ENCODE measurements around the gene FAM171A1.

FAM171A1 gene

DNA sequence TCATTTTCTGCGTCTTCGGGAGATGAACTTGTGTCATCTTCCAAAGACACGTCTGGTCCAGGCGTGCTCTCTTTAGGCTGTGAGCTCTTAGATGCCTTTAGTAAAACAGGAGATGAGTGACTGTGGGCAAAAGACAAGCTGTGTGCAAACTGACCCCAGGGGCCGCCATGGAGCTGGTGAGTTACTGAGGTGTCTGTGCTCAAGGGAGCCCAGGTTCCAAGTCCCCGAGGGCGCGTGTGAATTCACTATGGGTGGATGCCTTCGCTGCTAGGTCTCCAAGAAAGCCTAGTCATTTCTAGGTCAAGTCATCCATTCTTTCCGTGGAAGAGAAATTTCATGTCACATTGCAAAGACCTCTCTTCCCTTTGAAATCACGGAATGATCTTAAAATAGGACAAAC, 118.7 kb downstream of the FAM171A1 start:
- DNase-seq: peak in 2 of 58 donors; percentile 10 to 21

DNA sequence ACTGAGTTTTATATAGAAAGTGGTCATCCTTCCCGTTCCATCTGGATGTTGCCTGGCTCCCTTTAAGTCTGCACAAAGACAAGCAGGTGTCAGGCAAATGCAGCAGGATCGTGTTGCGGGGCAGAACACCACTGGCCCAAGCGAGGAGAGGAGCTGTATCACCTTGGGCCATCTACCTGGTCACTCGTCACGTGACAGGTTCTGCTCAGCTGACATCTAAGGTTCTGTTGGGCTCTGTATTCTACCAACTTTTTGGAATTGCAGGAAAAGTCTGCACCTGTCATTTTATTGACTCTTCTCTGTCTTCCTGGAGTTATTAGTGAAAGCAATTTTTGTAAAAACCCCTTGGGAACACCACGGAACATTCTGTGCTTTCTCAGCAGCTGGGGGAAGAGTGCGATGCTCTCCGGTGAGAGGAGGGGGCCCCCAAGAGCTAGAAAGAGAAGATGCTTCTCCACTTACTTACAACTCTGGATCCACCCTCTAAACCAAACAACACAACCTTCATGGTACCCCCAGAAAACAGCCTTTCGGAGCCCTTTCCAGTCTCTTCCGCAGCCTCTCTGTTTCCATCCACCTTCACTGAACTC, 119.2 kb downstream of the FAM171A1 start:
- DNase-seq: no peak

DNA sequence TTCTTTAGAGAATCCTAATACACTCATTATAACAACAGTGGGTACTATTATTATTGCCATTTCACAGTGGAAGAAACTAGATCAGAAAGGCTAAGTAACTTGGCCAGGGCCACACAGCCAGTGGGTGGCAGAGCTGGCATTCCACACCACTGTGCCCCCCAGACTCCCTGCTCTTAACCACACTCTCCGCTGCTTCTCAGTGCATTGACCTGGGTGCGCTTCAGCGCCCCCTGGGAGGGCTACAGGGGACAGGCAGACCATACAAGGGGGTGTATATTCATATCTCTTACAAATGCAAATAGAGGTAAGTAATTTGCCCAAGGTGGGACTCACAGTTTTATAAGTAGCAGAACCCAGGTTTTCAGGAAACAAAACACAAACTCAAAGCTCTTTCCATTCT, 125.6 kb downstream of the FAM171A1 start:
- no peak for DNase-seq

DNA sequence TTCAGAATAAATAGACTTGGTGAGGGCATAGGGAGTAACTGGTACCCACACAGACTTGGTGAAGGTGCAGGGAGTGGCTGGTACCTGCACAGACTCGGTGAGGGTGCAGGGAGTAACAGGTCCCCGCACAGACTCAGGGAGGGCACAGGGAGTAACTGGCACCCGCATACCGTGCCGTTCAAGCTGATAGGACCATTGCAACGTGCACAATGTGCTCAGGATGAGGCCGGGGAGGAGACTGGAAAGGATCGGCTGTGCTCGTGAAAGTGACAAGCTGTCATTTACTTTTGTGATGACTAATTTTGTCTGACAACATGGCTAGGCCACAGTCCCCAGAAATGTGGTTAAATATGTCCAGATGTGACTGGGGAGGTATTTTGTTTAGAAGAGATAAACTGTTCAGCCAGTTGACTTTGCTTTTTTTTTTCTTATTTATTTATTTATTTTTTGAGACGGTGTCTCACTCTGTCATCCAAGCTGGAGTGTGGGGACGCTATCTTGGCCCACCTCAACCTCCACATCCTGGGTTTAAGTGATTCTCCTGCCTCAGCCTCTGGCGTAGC, 126.4 kb downstream of the FAM171A1 start:
- no peak for DNase-seq

DNA sequence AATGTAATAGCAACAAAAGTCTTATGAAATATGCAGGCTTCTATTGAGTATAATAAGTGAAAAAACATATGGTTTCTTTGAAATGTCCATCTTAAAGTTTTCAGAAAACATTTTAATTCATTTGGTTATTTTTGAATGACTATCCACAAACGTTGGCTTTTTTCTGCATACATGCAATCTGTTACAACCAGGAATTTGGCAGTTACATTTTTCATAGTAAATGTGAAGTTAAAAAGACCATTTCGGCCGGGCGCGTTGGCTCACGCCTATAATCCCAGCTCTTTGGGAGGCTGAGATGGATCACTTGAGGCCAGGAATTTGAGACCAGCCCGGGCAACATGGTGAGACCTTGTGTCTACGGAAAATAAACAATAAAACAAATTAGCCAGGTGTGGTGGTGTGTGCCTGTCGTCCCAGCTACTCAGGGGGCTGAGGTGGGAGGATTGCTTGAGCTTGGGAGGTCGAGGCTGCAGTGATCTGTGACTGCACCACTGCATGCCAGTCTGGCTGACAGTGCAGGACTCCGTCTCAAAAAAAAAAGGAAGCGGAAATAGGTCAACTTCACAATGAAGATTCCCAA, 128.7 kb downstream of the FAM171A1 start:
- no peak for DNase-seq

DNA sequence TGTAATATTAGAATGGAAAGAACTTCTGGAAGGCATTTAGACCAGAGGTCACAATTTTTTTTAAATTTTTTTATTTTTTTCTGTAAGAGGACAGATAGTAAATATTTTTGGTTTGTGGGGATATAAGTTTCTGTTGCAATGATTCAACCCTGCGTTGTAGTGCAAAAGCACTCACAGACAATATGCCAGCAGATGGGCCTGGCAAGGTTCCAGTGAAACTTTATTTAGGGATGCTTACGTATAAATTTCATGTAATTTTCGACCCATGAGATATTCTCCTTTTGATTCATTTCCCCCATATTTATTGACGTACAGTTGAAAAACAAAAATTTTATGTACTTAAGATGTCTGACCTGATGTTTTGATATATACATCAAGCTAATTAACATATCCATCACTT, 129.8 kb downstream of the FAM171A1 start:
- DNase-seq: no peak

DNA sequence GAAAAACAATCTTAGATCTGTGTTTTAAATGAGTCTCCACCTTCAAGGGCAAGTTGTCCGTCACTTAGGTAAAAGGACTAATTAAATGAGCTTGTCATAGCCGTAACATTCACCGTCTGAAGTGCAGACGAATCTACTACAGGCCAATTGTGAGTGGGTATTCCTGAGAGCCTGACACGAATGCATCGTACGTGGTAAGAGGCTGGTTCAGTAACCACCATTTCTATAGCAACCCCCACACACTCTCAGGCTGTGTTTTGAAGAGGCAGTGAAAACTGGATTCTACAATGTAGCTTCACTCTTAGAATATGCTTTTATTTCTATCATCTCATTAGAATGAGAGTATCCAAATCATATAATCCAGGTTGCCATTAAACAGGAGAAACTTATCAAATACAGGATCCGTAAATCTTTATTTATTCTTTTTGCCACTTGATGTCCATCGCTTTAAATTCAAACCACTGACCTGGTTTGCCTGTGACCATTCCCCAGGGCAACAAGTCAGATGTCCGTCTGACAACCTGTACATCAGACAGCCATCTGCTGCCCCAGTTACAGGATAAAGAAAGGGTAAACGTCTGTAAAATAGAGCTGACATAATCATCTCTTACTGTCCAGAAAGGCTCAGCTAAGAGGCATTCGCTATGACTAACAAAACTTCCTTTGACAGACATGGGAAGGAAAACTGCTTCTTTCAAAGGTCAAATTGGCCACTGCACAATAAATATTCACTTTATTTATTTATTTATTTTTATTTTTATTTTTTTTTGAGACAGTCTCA, 132.3 kb downstream of the FAM171A1 start:
- DNase-seq: no peak

DNA sequence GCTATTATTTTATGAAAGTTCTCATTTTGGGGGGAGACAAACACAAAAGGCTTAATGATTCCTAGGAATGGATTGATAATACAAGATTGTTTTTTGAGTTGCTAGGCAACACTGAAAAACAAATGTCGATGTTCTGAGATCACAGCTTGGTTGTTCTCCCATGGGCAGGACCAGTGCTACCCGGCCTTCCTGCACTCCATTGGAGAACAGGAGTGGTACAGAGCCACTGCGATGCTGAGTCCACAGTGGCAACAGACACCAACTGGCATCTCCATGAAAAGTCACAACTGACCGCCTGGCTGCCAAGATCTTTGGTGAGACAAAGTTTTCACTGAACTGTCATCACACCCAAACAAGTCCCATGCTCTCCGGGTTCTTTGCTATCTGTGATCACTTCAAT, 133.7 kb downstream of the FAM171A1 start:
- DNase-seq: peak in 6 of 58 donors; percentile 12 to 50 (median 22)

DNA sequence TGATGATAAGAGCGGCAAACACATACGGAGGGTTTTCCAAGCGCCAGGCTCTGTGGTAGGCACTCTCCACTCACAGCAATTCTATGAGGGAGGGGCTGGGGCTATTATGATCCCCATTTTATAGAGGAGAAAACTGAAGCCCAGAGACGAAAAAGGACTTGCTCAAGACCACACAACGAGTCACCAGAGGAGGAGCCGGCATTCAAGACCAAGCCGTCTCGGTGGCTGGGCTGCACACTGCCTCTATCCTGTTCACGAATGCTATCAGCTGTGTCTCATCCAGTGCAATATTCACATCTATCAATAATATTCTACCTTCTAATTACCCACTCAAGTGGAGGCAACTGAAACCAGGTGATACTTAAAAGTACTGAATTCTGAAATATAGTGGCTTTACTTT, 134.7 kb downstream of the FAM171A1 start:
- no peak for DNase-seq

DNA sequence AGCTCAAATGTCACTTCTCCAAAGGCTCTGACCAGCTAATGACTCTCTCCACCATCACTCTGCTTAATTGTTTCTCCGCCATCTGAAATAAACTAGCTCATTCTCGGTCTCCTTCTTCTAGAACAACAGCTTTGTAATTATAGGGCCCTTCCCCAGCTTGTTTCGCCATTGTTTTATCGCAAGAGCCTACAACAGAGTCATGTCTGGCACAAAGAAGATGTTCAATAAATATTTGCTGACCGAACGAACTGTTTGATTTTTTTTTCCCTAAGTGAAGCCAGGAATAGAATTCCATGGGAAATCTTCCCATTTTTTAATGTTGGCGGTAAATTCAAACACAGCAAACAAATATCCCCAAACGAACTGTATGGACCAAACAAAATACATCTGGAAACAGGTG, 138.8 kb downstream of the FAM171A1 start:
- no peak for DNase-seq

DNA sequence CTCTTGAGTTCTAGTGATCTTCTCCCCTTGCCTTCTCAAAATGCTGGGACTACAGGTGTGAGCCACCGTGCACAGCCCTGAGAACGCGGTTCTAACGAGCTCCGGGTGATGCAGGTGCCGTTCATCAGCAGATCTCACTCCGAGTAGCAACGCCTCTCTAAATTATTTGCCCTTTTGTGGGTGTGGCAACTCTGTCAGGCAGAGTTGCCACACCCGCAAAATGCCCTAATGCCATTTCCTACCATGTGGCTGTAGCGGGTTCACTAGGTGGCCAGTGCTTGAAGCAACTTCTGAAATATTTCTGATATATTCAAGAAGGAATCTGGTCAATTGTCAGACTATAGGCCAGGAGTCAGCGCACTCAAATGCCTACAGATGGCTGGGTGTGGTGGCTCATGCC, 139.7 kb downstream of the FAM171A1 start:
- DNase-seq: no peak

DNA sequence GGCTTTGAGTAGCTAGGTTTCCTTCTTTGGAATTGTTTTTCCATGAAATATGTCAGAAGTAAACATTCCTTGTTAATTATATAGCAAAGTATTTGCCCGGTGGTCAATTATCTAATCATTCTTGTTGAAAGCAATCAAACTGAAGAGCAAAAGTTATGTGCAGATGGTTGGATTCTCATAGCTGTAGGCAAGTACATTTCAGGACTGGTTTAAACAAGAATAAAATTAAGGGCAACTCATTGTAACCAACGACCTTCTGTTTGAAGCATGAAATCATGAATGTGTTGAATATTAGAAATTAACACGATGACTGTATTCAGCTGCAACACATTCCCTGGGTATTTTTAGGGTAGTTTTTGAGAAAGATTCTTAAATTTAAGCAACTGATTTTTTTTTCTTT, 140.8 kb downstream of the FAM171A1 start:
- DNase-seq: no peak

DNA sequence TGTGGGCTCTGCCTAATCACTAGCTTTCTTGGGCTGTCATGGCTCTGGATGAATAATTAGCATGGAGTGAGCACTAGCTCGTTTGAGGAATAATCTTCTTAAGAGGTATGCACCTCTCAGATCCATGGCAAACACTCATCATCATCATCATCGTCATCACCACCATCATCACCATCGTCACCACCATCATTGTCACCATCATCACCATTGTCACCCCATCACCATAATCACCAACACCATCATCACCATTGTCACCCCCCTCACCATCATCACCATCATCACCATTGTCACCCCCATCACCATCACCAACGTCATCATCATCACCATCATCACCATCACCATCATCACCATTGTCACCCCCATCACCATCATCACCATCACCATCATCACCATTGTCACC, 141.8 kb downstream of the FAM171A1 start:
- DNase-seq: no peak

DNA sequence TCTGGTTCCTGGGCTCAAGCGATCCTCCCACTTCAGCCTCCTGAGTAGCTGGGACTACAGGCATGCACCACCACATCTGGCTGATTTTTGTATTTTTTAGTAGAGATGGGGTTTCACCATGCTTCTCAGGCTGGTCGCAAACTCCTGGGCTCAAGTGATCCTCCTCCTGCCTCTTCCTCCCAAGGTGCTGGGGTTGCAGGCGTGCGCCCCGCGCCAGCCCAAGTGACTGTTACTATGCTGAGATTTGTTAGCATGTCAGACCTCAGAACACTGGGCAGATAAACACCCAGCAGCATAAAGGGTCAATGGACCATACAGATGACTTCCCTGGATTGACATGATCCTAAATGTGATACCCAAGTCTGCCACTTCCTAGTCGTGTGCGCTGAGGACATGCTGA, 142.7 kb downstream of the FAM171A1 start:
- no peak for DNase-seq

DNA sequence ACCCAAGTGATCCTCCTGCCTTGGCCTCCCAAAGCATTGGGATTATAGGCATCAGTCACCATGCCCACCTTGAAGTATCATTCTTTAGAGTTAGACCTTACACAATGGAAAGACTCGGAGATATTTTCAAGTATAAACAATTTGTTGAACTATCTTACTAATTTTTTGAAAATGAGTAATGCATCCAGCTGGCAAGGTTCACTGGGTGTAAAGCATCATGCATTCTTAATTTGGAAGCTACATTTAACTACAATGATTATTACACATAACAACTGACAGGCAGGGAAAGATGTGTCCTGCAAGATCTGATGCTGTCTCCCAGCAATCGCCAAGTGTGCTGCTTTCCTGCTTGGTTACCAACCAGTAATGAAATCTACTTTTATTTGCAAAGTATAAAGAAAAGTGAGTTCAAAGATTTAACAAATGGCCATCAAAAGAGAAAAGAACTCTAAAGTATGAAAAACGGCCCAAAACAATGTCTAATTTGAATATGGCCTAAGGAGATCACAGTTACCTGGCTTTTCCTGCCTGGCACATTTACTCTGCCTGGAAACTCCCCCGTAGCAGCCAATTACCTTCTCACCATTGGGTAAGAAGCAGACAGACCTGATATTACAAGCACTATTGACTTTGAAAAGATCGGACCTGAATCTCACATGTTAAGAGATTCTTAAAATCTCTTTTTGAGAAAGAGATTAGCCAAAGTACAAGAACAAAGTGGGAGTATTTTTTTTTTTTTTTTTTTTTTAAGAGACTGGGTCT, 143.3 kb downstream of the FAM171A1 start:
- DNase-seq: no peak

DNA sequence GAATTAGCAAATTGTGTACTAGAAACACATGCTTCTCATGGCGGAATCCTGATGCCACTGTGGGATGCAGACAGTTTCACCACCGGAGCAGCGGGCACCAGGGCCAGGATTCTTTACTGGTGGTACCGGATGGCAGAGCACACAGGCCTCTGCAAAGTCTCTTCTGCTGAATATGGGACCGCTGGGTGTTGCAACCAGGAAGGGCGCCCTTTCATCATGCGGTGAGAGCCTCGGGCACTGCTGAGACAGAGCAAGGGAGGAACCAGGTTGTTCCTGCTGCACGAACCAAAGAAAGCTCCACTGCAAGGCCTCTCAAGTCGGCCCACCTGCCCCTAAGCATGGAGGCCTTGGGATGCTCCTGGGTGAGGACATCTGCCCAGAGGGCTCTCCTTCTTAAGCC, 145.6 kb downstream of the FAM171A1 start:
- DNase-seq: no peak

DNA sequence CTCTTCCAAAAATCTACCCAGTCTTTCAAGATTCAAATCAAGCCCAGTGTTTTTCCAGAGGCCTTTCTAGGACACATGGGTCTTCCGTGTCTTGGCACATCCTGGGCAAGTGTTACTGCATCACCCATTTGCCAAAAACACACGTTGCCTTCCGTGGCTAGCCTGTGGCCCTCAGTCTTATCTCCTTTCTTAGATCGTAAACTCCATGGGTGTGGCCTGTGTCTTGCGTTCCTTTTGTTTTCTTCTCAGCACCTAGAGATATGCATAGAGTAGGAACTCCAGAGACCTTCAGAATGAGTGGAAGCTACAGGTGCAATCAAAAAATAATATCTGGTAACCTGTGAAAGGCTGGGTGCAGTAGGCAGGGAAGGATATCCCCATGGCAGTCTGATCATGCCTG, 146.1 kb downstream of the FAM171A1 start:
- no peak for DNase-seq

DNA sequence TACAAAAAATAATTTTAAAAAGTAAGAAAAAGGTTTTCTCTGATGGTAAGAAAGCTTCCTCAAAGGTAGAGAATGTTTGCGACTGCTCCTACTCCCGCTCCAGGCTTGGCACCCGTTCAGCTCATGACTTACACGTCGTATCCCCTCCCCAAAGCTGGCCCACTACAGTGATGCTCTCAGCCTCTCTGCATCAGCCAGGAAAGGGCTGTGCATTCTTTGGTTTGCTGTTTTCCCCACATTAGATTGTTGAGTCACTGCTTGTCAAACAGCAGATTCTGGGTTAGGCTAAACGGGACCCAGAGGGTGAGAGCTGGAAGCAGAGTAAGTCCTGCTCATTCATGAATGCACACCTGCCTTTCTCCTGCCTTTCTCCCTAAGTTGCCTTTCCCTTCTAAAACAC, 147.9 kb downstream of the FAM171A1 start:
- peak in 12 of 58 donors; percentile 5 to 40 (median 14) for DNase-seq

DNA sequence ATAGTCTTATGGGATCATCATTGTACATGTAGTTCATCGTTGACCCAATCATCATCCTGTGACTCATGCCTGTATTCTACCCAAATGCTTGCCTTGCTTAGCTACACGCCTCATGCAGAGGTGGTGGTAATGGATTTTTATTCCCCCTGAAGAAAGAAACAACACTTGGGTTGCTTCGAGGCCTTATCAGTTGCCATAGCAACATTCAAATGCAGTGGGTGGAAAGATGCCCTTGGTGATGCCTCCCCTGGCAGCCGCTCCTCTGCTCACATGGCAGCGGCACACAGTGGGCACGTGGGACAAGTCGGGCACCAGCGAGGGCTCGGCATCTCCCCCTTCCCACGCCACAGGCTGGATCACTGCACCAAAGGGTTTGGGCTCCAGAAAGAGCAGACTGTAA, 148.6 kb downstream of the FAM171A1 start:
- peak in 55 of 58 donors; percentile 5 to 78 (median 38) for DNase-seq

DNA sequence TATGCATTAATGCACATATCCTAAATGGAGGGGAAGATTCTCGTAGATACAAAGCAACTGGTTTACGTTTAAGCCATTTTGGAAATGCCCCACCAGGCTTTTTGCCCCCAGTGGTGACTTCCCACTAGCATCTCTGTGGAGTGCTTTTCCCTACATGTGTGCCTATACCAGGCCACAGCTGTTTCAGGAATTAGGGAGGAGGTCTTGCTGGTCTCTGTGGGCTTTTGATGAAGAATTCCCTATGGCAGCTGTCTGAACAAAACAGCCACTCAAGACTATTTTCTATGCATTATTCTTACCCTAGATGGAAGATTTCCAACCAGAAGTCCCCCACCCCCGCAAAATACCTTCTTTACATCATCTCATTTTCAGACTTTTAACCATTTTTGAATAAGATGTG, 150.6 kb downstream of the FAM171A1 start:
- no peak for DNase-seq

DNA sequence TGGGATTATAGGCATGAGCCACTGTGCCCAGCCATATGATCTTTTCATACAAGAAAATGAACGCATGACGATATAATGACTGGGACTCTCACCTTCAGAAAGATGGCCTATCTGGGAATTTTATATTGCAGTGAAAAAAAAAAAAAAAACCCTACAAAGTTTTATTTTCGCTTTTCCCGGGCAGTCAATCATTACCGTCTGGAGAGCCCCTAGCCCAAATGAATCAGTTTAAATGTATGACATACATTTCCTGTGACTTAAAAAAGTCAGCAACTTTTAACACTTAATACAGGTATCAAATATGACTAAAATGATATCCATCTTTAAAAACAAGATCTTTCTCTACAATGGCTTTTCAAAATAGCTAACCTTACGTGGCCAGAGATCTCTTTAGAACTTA, 154.4 kb downstream of the FAM171A1 start:
- DNase-seq: no peak

DNA sequence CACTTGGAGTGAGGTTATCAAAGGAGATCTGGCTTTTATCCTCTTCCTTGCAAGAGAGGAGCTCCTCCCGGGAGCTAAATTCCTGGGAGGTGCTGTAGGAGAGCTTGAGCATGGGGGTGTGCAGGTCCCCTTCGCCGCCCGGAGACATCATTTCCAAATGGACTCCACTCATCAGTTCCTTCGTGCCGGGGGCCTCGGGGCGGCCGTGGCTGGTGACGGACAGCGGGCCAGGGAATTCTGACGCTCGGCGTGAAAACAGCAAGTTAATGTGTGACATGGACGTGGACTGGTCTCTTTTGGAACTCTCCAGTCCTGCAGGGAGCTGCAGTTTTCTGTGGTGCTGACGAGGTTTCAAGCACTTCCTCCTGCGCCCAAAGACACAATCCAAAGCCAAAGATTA, 156.9 kb downstream of the FAM171A1 start:
- DNase-seq: no peak
